Activated CD4-positive, alpha-beta T cell treated with anti-CD3 and anti-CD28 coated beads for 36 hours (primary cell): ENCODE measurements around the gene RNF32. TPM values are rescaled to one million over a fixed set of nuclear protein-coding genes. Genes with fewer than 3 reads are reported as not detected.

ENCODE experiments used
- ATAC-seq: fragments of 200-7000 bp; cut with Tn5 transposase; one replicate; pipeline ENCODE4 v1.10.0; 2021; ENCODE audit warnings: mild to moderate bottlenecking, moderate library complexity
- CTCF ChIA-PET: fragments of 350-600 bp; sonication (Branson Sonifier 250); formaldehyde crosslinking; loops from one replicate; lab custom pipeline; 2021; ENCODE audit warnings: antibody characterized with exemption; lab: Charles Lee
- POLR2A ChIA-PET: fragments of 350-600 bp; sonication (Branson Sonifier 250); formaldehyde crosslinking; loops from one replicate; lab custom pipeline; 2021; ENCODE audit warnings: antibody characterized with exemption, inconsistent platforms; lab: Charles Lee
- DNase-seq: peaks from one replicate; pipeline ENCODE4 v3.0.0-alpha.2; 2020
- H3K27ac Mint-ChIP-seq: one replicate; pipeline ENCODE4 v1.8.0; 2021; ENCODE audit warnings: mixed read lengths
- H3K27me3 Mint-ChIP-seq: one replicate; pipeline ENCODE4 v1.8.0; 2021; ENCODE audit warnings: mixed read lengths
- H3K36me3 Mint-ChIP-seq: one replicate; pipeline ENCODE4 v1.8.0; 2021; ENCODE audit warnings: low read depth, mixed read lengths
- H3K4me1 Mint-ChIP-seq: one replicate; pipeline ENCODE4 v1.8.0; 2021; ENCODE audit warnings: mixed read lengths
- H3K4me3 Mint-ChIP-seq: one replicate; pipeline ENCODE4 v1.8.0; 2021; ENCODE audit warnings: mild to moderate bottlenecking, moderate library complexity, mixed read lengths
- H3K9me3 Mint-ChIP-seq: one replicate; pipeline ENCODE4 v1.8.0; 2021; ENCODE audit warnings: low read depth, mixed read lengths
- intact Hi-C, 2 experiments: fragments of 100-400 bp; cut with DNase I in 1 of 2; cut with micrococcal nuclease in 1 of 2; formaldehyde crosslinking; loops; one replicate each; pipeline versions ENCODE4 v1.14.2 to v1.15.1; 2022 to 2024; cut with DNase I, micrococcal nuclease
- total RNA-seq, 2 experiments: library from RNA; stranded (reverse); gene quantifications; one replicate each; pipeline ENCODE4 v1.2.3, GENCODE V29; 2021

RNF32 gene
- total RNA-seq, 2 experiments from 2014 or later: 0.71 to 0.90 TPM

DNA sequence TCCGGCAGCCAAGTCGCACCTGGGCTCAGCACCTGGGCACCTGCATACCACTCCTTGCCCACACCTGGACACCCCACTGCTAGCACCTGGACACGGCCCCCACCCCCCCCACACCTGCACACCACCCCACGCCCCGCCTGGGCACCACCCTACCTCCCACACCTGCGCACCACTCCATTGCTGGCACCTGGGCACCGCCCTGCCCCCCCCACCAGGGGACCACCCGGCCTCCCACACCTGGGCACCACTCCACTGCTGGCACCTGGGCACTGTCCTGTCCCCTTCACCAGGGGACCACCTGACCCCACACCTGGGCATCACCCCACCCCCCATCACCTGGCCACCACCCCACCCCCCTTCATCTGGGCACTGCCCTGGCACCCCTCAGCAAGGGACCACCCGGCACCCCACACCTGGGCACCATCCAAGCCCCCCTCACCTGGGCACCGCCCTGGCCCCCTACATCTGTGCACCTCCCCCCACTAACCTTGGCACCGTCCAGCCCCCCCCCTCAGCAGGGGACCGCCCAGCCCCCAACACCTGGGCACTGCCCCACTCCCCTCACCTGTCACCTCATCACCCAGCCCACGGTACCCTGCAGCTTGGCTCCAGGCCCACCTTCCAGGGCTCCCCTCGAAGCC, 33.8 kb upstream of the RNF32 start:
- CTCF ChIA-PET: interaction anchor here (0.6 kb wide), 1 partner anchor 65 kb away, joined by 3 read pairs; no protein-coding TSS in a partner anchor
- no peak for ATAC-seq
- H3K4me1 Mint-ChIP-seq: peaks cover 5% of the 10 kb centered on the region
- no peaks in the 10 kb centered on the region for H3K36me3 Mint-ChIP-seq
- no peak overlapping the region for H3K4me3 Mint-ChIP-seq
- DNase-seq: no peak
- H3K27me3 Mint-ChIP-seq: peaks cover 28% of the 10 kb centered on the region
- intact Hi-C loops: no loop called here
- no peaks in the 10 kb centered on the region for H3K9me3 Mint-ChIP-seq
- H3K27ac Mint-ChIP-seq: no peak overlapping the region
- POLR2A ChIA-PET: interaction anchor here (0.5 kb wide), 1 partner anchor 391 kb away, joined by 3 read pairs; no protein-coding TSS in a partner anchor

DNA sequence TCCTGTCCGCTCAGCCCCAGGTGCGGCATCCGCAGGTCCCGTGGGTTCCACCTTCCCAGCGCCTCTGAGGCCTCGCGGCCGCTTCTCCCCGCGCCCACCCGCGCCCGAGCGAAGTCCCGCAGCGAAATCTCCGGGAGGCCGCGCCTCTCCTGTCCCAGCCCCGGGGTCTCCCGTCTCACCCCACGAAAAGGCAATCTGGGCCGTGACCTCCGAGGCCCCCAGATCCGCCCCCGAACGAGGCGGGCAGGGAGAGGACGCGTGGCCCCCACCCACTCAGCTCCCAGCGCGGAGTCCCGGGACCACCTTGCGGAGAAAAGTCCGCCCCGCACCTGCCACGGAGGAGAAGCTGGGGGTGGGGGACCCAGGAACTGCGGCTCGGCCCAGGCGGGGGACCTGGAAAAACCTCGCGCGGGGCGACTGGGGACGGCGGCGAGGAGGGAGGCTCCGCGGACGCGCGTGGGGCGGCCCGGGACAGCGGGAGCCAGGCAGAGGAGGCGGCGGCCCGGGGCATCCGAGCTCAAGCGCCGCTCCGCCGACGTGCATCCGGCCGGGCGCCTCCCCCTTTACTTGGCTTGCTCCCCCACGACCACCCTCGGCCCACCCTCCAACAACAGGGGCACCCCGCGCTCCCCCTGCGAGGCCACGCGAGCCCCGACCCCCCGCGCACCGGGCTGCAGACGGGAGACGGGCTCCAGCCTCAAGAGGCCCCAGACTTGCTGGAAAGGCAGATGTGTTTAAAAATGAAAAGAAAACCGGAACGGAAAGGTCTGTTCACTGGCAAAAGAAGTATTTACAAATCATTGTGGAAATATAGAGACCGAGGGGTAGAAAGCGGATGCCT, 33.0 kb upstream of the RNF32 start:
- Mint-ChIP-seq H3K36me3 (no peaks in the 10 kb centered on the region), H3K9me3 (no peaks in the 10 kb centered on the region), H3K4me3 (peak overlapping the region; percentile 23), H3K4me1 (peaks cover 12% of the 10 kb centered on the region), H3K27me3 (peaks cover 27% of the 10 kb centered on the region), H3K27ac (no peak overlapping the region)
- ChIA-PET CTCF (interaction anchor here (0.6 kb wide), 1 partner anchor 64 kb away, joined by 3 read pairs; no protein-coding TSS in a partner anchor), POLR2A (interaction anchor here (0.5 kb wide), 1 partner anchor 392 kb away, joined by 3 read pairs; no protein-coding TSS in a partner anchor)
- ATAC-seq (no peak), DNase-seq (no peak)
- intact Hi-C loops: no loop called here

DNA sequence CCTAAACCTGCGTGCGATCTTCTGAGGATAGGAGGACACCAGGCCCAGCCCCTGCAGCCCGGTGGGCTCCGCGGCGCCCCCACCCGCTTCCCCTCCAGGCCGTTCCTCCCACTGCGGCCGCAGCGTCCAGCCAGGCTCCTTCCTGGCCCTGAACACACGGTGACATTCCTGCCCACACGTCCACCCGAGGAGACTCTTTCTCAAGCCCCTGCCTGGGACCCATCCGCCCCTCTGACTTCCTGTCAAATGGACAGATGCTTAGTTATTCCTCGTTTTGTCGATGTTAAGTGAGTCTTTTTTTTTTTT, 32.4 kb upstream of the RNF32 start:
- Mint-ChIP-seq H3K27me3 (peaks cover 29% of the 10 kb centered on the region), H3K27ac (no peak overlapping the region), H3K4me3 (peak overlapping the region; percentile 23), H3K9me3 (no peaks in the 10 kb centered on the region), H3K4me1 (peaks cover 17% of the 10 kb centered on the region), H3K36me3 (no peaks in the 10 kb centered on the region)
- ATAC-seq (no peak), DNase-seq (no peak)
- ChIA-PET POLR2A (no interaction called here), CTCF (no interaction called here)
- intact Hi-C loops: no loop called here

DNA sequence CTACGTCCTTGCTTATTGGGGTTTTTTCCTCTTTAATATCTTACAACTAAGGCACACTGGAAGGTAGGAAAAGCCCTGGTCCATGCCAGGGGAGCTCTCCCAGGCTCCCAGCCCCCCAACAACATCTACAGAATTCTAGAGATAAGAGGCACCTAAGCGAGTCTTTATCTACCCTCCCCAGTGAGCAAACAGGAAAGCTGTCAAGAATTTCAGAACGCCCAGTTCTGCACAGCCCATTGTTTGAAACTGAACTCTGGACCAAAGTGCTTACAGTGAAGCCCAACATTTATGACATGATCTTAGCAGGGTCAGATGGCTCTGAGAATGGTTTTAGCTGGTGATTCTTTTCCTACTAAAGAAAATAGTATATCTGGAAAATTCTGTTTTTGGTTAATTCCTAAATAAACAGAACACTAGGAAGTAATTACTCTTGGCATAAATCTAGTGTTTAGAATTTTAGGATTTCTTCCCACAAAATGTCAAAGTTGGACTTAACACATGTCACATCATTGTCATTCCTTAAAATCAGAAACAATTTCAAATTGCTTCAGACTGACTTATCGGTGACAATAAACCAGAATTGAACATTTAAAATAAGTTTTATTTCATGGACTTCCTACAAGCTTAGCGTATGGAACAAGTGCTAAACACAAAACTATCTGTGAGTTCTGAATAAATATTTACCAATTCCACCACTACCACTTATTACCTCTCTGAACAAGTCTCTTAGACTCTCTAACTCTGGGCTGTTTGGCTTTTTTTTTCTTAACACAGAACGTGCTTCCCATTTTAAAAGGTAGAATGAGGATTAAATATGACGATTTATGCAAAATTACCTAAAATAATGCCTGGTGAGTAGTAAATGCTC, 31.3 kb upstream of the RNF32 start:
- CTCF ChIA-PET: no interaction called here
- no peak for DNase-seq

DNA sequence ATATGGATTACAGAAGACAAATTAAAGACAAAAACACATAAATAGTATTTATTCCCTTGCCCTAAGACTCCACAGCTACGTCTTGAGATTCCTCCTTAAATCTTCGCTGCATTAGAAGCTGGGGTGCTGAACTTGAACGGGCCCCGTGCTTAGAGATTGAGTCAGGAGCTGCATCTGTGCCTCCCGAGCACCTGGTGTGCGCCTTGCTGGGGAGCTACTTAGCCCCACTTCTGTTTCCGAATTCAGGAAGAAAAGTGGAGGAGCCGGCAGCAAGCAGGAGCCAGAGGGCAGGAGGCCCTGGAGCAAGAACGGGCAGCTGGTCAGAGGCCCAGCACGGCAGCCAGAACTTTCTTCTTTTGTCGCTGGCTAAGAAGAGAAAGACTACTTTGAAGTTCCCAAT, 30.4 kb upstream of the RNF32 start:
- ChIA-PET POLR2A (interaction anchor here (0.6 kb wide), 1 partner anchor 1141 kb away, joined by 3 read pairs; no protein-coding TSS in a partner anchor), CTCF (no interaction called here)
- Mint-ChIP-seq H3K36me3 (no peaks in the 10 kb centered on the region), H3K27ac (no peak overlapping the region), H3K9me3 (no peaks in the 10 kb centered on the region), H3K4me1 (peaks cover 23% of the 10 kb centered on the region), H3K27me3 (peaks cover 35% of the 10 kb centered on the region), H3K4me3 (no peak overlapping the region)
- DNase-seq: no peak
- intact Hi-C loops: loop anchor here in 1 of 2 experiments (10.0 kb wide), 2 partner anchors 395 to 805 kb away; no protein-coding TSS in a partner anchor
- no peak for ATAC-seq

More for the DNA sequence above, 31.3 kb upstream of the RNF32 start:
- no peak for ATAC-seq
- Mint-ChIP-seq H3K4me3 (no peak overlapping the region), H3K4me1 (peaks cover 21% of the 10 kb centered on the region), H3K9me3 (no peaks in the 10 kb centered on the region), H3K27ac (no peak overlapping the region), H3K36me3 (no peaks in the 10 kb centered on the region), H3K27me3 (peaks cover 34% of the 10 kb centered on the region)
- POLR2A ChIA-PET: interaction anchor here (0.6 kb wide), 1 partner anchor 1141 kb away, joined by 3 read pairs; no protein-coding TSS in a partner anchor
- intact Hi-C loops: no loop called here

DNA sequence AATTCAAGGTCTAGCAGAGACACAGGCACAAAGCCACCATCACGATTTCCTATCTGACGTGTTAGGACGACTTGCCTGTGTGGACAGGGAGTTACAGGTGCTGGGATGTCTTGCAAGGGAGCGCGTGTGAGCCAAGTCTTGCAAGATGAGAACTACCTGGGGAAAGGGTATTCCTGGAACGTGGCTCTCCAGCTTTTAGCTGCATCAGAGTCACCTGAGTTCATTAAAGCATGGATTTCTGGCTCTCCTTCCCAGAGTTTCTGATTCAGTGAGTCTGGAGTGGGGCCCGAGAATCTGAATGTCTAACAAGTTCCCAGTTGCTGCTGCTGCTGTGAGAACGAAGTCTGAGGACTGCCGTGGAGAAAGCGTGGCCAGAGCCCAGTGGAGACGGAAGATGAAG, 30.0 kb upstream of the RNF32 start:
- ChIA-PET POLR2A (no interaction called here), CTCF (no interaction called here)
- intact Hi-C loops: loop anchor here in 1 of 2 experiments (10.0 kb wide), 2 partner anchors 394 to 806 kb away; no protein-coding TSS in a partner anchor
- H3K9me3 Mint-ChIP-seq: no peaks in the 10 kb centered on the region
- ATAC-seq (no peak), DNase-seq (no peak)
- no peak overlapping the region for H3K27ac Mint-ChIP-seq
- H3K36me3 Mint-ChIP-seq: no peaks in the 10 kb centered on the region
- peaks cover 35% of the 10 kb centered on the region for H3K27me3 Mint-ChIP-seq
- peaks cover 23% of the 10 kb centered on the region for H3K4me1 Mint-ChIP-seq
- no peak overlapping the region for H3K4me3 Mint-ChIP-seq

DNA sequence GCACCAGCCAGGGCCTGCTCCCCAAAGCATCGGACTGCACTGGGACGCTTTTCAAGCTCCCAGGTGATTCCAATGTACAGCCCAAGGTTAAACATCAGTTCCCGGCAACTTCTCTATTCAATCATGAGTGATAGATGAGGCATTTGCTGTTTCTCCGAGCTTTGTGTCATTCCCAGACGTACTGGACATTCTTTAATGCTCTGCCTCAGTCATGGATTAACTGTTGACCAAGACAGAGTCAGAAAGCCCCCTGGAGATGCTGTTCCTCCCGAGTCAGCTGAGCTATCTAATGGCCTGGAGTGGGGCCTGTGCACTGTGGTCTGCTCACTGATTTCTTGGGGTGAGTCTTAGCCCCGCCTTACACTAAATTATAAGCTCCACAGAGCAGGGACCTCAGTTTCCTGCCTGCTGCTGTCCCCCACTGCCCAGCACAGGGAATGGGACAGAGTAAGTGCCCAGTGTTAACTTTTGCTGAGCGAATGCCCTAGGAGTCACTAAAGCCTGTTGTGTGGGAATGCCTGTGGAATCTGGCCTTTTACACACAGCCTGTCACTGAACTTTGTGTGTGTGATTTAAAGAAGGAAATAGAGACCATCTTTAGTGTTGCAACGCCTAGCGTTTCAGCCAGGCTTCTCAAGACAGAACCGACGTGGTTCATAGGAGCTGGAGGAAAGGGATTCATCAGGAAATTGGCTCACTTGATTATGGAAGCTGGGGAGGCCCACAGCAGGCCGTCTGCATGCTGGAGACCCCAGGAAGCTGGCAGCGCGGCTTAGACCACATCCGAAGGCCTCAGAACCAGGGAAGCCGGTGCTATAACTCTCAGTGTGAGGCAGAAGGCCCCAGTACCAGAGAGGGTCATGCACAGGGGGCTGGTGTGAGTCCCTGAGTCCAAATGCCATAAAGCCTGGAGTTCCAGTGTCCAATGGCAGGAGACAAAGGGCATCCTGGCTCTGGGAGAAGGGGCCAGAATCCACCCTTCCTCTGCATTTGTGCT, 29.3 kb upstream of the RNF32 start:
- Mint-ChIP-seq H3K4me1 (peaks cover 23% of the 10 kb centered on the region), H3K27ac (no peak overlapping the region), H3K4me3 (no peak overlapping the region), H3K36me3 (no peaks in the 10 kb centered on the region), H3K27me3 (peaks cover 37% of the 10 kb centered on the region), H3K9me3 (no peaks in the 10 kb centered on the region)
- ChIA-PET POLR2A (no interaction called here), CTCF (interaction anchor here (0.6 kb wide), 1 partner anchor 28 kb away, joined by 3 read pairs; no protein-coding TSS in a partner anchor)
- intact Hi-C loops: loop anchor here in 1 of 2 experiments (10.0 kb wide), 2 partner anchors 393 to 807 kb away; no protein-coding TSS in a partner anchor
- no peak for DNase-seq
- no peak for ATAC-seq

DNA sequence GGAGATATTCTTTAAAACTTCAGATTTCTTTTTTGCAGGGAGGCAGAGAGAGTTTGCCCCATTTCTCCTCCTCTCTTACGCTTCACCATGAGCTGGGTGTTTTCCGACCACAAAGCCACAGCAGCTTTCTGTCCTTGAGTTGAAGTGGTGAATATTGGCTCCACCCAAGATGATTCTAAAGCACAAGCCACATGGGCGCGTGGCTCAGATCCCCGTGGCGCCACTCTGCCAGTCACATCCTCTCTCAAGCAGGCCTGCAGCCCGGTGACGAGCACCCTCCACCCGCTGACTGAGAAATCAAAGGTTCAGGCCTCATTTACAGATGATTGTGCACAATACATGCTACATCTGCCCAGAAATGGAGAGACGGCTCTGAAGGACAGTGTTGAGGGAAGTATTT, 27.6 kb upstream of the RNF32 start:
- CTCF ChIA-PET: interaction anchor here (0.9 kb wide), 1 partner anchor 166 kb away, joined by 4 read pairs; no protein-coding TSS in a partner anchor

DNA sequence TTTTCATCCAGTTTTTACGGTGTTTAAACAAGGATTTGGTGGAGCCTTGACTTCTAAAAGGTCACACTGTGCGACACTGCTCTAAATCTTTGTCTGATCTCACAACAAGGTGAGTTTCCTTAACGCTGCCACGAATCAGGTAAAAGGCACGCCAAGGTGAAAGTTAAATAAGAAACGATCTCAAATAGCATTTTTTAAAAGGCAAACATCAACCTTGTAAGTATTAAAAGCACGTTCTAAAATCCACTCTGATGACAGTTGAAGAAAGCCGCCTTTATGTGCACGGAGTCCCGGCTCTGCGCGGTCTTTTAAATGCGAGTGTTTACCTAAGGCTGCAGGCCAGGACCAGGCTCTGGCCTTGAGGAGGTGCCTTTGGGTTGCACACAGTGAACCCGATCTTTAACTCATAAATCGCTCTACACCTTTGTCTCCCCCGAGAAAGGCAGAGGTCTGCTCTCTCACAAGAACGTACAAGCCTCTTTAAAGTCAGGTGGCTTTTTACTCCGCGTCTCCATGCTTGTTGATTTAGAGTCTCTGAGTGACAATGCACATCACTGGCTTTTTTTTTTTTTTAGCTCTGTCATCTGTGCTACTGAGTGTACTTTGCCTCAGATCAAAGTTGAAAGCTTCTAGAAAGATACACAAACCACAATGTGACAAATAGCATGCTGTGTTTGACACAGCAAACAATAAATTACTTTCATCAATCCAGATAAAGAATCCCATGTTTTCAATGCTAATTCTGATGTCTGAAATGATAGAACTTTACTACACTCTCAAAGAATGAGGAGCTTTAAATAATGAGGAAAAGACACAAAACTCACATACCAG, 25.9 kb upstream of the RNF32 start:
- ChIA-PET CTCF (interaction anchor here (1.1 kb wide), 1 partner anchor 16 kb away, joined by 3 read pairs; no protein-coding TSS in a partner anchor), POLR2A (no interaction called here)
- Mint-ChIP-seq H3K27ac (no peak overlapping the region), H3K9me3 (no peaks in the 10 kb centered on the region), H3K4me3 (no peak overlapping the region), H3K27me3 (peaks cover 44% of the 10 kb centered on the region), H3K4me1 (peaks cover 20% of the 10 kb centered on the region), H3K36me3 (no peaks in the 10 kb centered on the region)
- DNase-seq (no peak), ATAC-seq (no peak)
- intact Hi-C loops: loop anchor here in 1 of 2 experiments (10.0 kb wide), 2 partner anchors 390 to 810 kb away; no protein-coding TSS in a partner anchor

More for the DNA sequence above, 27.6 kb upstream of the RNF32 start:
- Mint-ChIP-seq H3K4me3 (no peak overlapping the region), H3K27me3 (peaks cover 47% of the 10 kb centered on the region), H3K4me1 (peaks cover 25% of the 10 kb centered on the region), H3K9me3 (no peaks in the 10 kb centered on the region), H3K27ac (no peak overlapping the region), H3K36me3 (no peaks in the 10 kb centered on the region)
- DNase-seq (peak; percentile 87), ATAC-seq (peak; percentile 99)
- POLR2A ChIA-PET: no interaction called here
- intact Hi-C loops: loop anchor here in 1 of 2 experiments (1.0 to 10.0 kb wide), 3 partner anchors 27 to 808 kb away; partner anchors contain the start of gene RNF32
